Stimulated activated CD8-positive, alpha-beta memory T cell treated with anti-CD3 and anti-CD28 coated beads, Interleukin-4, amount 100 ng/mL, for 48 hours (primary cell): ENCODE results near the gene TRIM24.

ENCODE experiments used
- DNase-seq: peaks from one replicate; pipeline ENCODE4 v3.0.0-alpha.2; 2020

Gene TRIM24

DNA sequence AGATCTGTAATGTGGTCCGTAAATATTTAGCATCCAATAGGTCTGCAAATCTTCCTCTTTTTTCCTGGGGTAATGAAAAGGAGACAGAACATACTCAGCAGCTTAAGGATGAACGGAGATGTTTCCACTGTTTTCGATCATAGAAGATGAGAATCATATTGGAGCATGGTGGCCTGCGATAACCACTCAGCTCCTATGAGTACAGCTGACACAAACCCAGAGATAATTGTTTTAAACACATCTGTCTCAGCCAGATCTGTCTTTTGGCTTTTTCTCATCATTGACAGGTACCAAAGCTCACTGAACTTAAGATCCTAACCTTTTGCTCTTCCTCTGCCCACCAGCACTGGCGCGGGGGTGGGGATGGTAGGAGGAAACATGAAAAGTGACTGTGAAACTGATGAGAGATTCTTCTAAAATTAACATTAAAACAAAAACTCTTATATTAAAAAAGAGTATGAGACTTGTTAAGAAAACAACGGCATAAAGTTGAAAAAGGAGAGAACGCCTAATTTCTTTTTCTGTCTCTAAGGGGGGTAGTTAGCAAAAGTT is 170.1 kb downstream of the TRIM24 start:
- no peak for DNase-seq

DNA sequence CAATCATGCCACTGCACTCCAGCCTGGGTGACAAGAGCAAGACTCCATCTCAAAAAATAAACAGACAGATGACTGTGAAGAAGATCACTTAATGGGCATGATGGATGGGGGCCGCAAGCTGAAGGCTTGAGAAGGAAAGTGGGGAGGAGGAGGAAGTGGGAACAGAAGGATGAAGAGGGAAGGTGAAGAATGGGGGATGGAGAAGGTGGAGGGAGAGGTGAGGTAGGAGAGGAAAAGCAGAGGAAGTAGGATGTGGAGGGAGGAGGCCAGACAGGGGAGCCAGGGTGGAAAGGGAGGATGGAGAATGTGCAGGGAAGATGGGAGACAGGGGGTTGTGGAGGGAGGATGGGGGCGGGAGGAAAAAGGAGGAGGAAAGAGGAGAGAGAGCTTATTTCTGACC is 172.3 kb downstream of the TRIM24 start:
- no peak for DNase-seq

DNA sequence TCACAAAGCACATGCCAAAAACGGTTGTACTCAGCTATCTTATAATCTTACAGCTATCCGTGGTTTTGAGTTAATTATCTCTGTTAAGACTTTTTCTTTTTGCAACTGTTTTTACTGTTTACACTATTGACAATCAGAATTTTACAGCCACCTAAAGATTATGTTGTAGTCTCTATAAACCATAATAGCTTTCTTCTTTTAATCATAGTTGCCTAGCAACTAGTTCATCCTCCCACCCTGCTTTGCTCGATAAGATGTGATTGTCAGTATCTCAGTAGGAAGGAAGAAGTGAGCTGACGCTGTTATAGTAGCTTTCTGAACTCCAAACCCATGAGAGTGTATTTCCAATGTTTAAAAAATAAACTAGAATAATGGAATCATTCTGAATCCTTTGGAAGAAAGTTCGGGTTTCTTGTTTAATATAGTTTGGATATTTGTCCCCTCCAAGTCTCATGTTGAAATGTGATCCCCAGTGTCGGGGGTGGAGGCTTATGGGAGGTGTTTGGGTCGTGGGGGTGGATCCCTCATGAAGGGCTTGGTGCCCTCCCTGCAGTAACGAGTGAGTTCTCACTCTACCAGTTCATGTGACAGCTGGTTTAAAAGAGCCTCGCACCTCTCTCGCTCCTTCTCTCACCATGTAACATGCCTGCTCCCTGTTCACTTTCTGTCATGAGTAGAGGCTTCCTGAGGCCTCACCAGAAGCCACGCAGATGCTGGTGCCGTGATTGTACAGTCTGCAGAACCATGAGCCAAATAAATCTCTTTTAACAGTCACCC is 173.0 kb downstream of the TRIM24 start:
- no peak for DNase-seq
